ENCODE measurements around the gene PPP6R3.

Gene PPP6R3

DNA sequence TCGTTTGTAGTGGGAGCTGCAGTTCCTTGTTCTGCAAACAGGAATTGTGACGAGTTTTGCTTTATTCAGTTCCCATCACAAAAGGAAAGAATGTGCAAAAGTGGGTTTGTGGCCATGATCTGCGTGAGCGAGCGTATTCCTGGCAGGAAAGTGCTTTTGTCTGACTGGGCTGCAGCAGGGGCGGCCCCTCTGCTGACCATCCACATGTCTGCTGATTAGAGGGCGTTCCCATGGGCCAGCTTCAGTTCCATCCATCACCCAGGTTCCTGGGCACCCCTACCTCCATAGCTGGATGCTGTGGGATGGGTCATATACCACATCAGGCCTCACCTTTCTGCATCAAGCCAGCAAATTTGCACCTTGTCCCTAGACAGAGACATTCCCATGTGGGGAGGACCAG is 194.9 kb downstream of the PPP6R3 start:
- DNase-seq = no peak

GRCh38 chr11:68655806-68656205 is 195.3 kb downstream of the PPP6R3 start:
- DNase-seq = no peak

- DNase-seq = no peak
These were observed 196.6 kb downstream of the PPP6R3 start for GRCh38 chr11:68657021-68657780.

DNA sequence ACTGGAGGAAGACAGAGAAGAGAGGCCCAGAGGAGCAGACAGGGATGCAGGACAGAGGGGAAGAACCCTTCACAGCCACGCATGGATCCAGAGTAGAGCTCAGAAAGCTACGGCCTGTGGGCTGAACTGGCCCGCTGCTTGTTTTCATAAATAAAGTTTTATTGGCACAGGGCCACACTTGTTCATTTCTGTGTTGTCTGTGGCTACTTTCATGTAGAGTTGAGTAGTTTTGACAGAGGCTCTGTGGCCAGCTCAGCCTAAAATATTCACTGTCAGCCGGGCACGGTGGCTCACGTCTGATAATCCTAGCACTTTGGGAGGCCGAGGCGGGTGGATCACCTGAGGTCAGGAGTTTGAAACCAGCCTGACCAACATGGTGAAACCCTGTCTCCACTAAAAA is 197.5 kb downstream of the PPP6R3 start:
- DNase-seq = no peak

- no peak for DNase-seq
These were observed 198.1 kb downstream of the PPP6R3 start for GRCh38 chr11:68658661-68659060.

DNA sequence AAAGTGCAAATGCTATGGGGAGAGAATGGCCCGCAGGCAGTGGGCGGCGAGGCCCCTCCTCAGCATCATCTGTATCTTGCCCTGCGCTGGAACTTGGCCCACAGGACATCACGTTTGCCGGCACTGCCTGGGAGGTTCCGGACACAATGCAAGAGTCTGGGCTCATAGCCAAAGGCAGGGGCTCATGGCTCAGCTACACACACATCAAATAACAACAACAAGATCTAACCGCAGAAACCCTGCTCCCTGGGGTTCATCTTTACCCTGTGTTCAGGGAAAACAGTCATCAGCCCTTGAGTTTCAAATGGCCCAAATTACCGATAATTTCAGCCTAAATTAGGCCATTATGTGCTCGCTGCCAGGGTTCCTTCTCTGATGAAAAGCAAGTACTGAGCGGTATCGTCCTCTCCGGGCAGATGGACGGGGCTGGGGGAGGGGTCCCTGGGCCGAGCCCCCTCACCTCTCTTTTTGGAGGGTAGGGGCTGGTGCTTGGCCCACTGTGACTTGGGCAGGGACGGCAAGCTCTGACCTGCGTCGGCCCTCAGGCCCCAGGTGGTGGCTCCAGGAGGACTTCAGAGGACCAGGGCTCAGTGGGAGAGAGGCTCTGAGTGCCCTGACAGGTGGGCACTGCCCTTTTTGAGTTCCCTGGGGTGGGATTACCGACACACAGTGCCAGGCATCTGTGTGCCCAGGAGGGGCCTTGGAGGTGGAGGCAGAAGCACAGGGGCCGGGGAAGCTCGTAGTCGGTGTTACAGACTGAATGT is 198.8 kb downstream of the PPP6R3 start:
- DNase-seq = no peak

GRCh38 chr11:68660066-68660810 is 199.7 kb downstream of the PPP6R3 start:
- DNase-seq = no peak

GRCh38 chr11:68661014-68661413 is 200.5 kb downstream of the PPP6R3 start:
- no peak for DNase-seq

DNA sequence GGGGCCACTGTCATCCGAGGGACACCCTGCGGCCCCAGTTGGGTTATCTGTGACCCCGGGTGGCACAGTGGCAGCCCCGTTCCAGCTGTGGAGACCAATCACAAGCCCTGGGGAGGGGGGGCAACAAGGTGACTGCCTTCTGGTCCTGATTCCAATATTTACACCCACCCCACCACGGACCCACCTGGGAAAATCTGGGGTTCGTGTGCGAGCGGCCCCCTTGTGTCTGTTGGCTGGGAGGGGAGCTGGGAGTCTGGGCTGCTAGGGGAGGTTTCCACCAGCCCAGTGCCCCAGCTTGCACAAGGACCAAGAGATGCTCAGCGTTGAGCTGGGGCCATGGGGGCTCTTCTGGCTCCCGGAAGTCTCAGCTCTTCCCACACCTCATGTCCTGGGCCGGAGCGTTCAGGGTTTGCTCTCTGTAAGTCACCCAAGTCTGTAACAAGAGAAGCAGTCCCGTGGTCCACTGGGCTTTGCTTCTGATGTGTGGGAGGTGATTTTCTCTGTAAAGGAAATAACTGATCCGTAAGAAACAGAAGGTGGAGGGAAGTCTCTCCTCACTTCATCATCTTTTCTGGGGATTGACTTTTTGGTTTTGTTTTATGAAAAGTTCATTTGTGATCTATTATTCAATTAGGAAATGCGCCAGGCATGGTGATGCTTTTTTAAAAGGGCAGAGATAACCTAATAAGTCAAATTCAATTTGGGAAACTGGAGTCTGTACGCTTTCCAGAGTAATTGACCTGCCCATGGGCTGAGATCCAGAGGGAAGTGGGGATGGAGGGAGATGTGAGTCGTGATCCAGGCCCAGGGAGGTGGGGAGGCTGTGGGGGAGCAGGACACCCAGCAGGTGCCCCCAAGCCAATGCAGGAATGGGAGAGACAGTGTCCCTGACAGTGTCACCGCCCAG is 201.4 kb downstream of the PPP6R3 start:
- no peak for DNase-seq

GRCh38 chr11:68663482-68664010 is 203.0 kb downstream of the PPP6R3 start:
- no peak for DNase-seq

GRCh38 chr11:68664141-68664540 is 203.6 kb downstream of the PPP6R3 start:
- DNase-seq = no peak

DNA sequence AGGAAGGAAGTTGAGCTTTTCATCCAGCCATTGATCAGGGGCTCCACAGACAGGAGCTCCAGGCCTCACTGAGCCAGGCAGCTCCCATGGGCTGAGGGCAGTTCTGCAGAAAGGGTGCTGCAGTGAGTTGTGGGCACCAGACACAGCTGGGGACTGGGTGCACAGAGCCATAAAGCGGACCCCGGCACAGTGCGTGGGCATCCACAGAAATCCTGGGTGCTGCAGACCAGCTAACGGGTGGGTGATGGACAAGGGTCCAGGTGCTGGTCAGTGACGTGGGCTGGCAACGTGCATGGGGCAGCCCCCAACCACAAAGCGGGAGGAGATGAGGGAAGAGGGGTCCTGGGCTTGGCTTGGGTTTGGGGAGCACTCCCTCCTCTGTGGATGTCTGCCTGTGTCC is 204.4 kb downstream of the PPP6R3 start:
- DNase-seq = no peak
